GM18870 (cell line): Measurements from ENCODE around the gene KBTBD3.
A peak's percentile ranks its signal among the peaks of the same experiment; 100 is the strongest.
"Not testable (repeated sequence)": the region's sequence is repeated elsewhere in the genome, so short reads cannot be mapped to it uniquely, and the experiment has no call there.

Experiments used
- ATAC-seq: cut with Tn5 transposase; IDR thresholded peaks from one replicate; pipeline ENCODE4 v1.9.1; 2021; ENCODE audit warnings: moderate library complexity; ENCODE audit not compliant: unreplicated experiment

The KBTBD3 gene

GRCh38 chr11:106061954-106062949, 14.9 kb downstream of the KBTBD3 start:
- peak; percentile 40 for ATAC-seq

- ATAC-seq, result peak; percentile 36
Measured at GRCh38 chr11:106061249-106061784, 15.8 kb downstream of the KBTBD3 start.

GRCh38 chr11:106059617-106060016, 17.5 kb downstream of the KBTBD3 start:
- ATAC-seq, result no peak

- not testable (repeated sequence) for ATAC-seq
Measured at GRCh38 chr11:106058377-106058776, 18.8 kb downstream of the KBTBD3 start.

GRCh38 chr11:106051103-106051502, 26.0 kb downstream of the KBTBD3 start:
- no peak for ATAC-seq

GRCh38 chr11:106049727-106050476, 27.2 kb downstream of the KBTBD3 start:
- ATAC-seq, result no peak

GRCh38 chr11:106047631-106048030, 29.5 kb downstream of the KBTBD3 start:
- no peak for ATAC-seq

GRCh38 chr11:106043540-106043939, 33.6 kb downstream of the KBTBD3 start:
- no peak for ATAC-seq

GRCh38 chr11:106032861-106033260, 44.3 kb downstream of the KBTBD3 start:
- ATAC-seq, result no peak

GRCh38 chr11:106031936-106032335, 45.2 kb downstream of the KBTBD3 start:
- no peak for ATAC-seq

- ATAC-seq, result peak; percentile 81
Measured at GRCh38 chr11:106031202-106031810, 45.8 kb downstream of the KBTBD3 start.

- ATAC-seq, result no peak
Measured at GRCh38 chr11:106030609-106031008, 46.5 kb downstream of the KBTBD3 start.

GRCh38 chr11:106022795-106023275, 54.3 kb downstream of the KBTBD3 start:
- no peak for ATAC-seq

- peak; percentile 98 for ATAC-seq
Measured at GRCh38 chr11:106021967-106022794, 55.0 kb downstream of the KBTBD3 start, which contains the start of gene MSANTD4. Gene MSANTD4 (minus strand): TSS chr11:106022240. CDS start chr11:106010917, 11,323 bp downstream.

- ATAC-seq, result peak; percentile 1
Measured at GRCh38 chr11:106021181-106021966, 55.8 kb downstream of the KBTBD3 start.

GRCh38 chr11:106017093-106017492, 60.1 kb downstream of the KBTBD3 start:
- ATAC-seq, result no peak

- ATAC-seq, result no peak
Measured at GRCh38 chr11:106015066-106015465, 62.1 kb downstream of the KBTBD3 start.

- ATAC-seq, result no peak
Measured at GRCh38 chr11:106014620-106015019, 62.5 kb downstream of the KBTBD3 start.

GRCh38 chr11:106014035-106014434, 63.1 kb downstream of the KBTBD3 start:
- no peak for ATAC-seq
